Sigmoid colon (tissue), 7 donors: ENCODE data around the gene PEX6. TPM values are rescaled to one million over a fixed set of nuclear protein-coding genes. Genes with fewer than 3 reads are reported as not detected.

Source experiments
- DNase-seq: peaks from one replicate; pipeline ENCODE4 v3.0.0-alpha.2; 2019
- H3K27ac ChIP-seq, 4 donors: fragments of 200-600 bp; sonication (generic); one replicate each; pipeline ENCODE4 v1.5.1; 2016 to 2019; ENCODE audit warnings: mild to moderate bottlenecking in 1 of 4
- H3K27me3 ChIP-seq, 3 donors: fragments of 200-600 bp; sonication (generic); one replicate each; pipeline ENCODE4 v1.5.1; 2019; ENCODE audit warnings: mild to moderate bottlenecking in 1 of 3
- H3K36me3 ChIP-seq, 4 donors: fragments of 200-600 bp; sonication (generic); one replicate each; pipeline ENCODE4 v1.5.1; 2016 to 2019
- H3K4me1 ChIP-seq, 4 donors: fragments of 200-600 bp; sonication (generic); one replicate each; pipeline ENCODE4 v1.5.1; 2017 to 2019
- H3K4me3 ChIP-seq, 4 donors: fragments of 200-600 bp; sonication (generic); one replicate each; pipeline ENCODE4 v1.5.1; 2017 to 2019; ENCODE audit warnings: mild to moderate bottlenecking in 2 of 4, moderate library complexity in 1 of 4
- H3K9me3 ChIP-seq, 4 donors: fragments of 200-600 bp in 3 of 4; sonication (generic) in 3 of 4; one replicate each; pipeline versions ENCODE4 v1.5.1 to v1.6.1; 2013 to 2019
- EP300 ChIP-seq, 4 donors: sonication (generic); formaldehyde crosslinking; IDR thresholded peaks; one replicate each; pipeline ENCODE4 v1.6.1; 2017; ENCODE audit warnings: antibody characterized with exemption in 4 of 4
- POLR2A ChIP-seq, 2 donors: fragments of 450-650 bp; IDR thresholded peaks; one replicate each; pipeline ENCODE4 v1.6.1; 2016; ENCODE audit warnings: antibody characterized with exemption in 2 of 2, mild to moderate bottlenecking in 2 of 2, moderate library complexity in 2 of 2
- POLR2AphosphoS5 ChIP-seq, 4 donors: sonication (generic); formaldehyde crosslinking; IDR thresholded peaks; one replicate each; pipeline ENCODE4 v1.6.1; 2017; ENCODE audit warnings: antibody characterized with exemption in 4 of 4
- WGBS, 2 donors: extraction: QIAGEN DNeasy Blood & Tissue Kit; methylation state at CpG; one replicate each; pipeline ENCODE4 v1.1.7; 2013; 5-methylcytosine and 5-hydroxymethylcytosine counted together
- intact Hi-C: fragments of 100-400 bp; cut with DNase I; formaldehyde crosslinking; loops from one replicate; pipeline ENCODE4 v1.15.1; 2023
- polyA plus RNA-seq, 3 donors: library from polyadenylated mRNA; stranded (reverse); fragments of 200-250 nt; gene quantifications; one replicate each; pipeline ENCODE4 v1.2.3, GENCODE V29; 2013
- total RNA-seq, 4 donors: library from RNA; depleted of rRNA; stranded (reverse); fragments of >200 nt; gene quantifications; one replicate each; pipeline ENCODE4 v1.1.0, GENCODE V29; 2016
- TF ChIP-seq, protein P1 (sequence below), 4 experiments: fragments of 450-650 bp in 3 of 4; fragments of 200-600 bp in 1 of 4; IDR thresholded peaks; one replicate each; pipeline ENCODE4 v1.5.1; 2016 to 2019; ENCODE audit warnings: antibody characterized with exemption in 4 of 4, mild to moderate bottlenecking in 3 of 4, moderate library complexity in 2 of 4
- donor health status: healthy with polysubstance abuse.
- donor health status: Bipolar disorder and iron deficiency.
- donor health status: healthy.

The PEX6 gene
- total and polyA plus RNA-seq, 7 donors, result 10.2 to 21.5 (median 18.2) TPM

DNA sequence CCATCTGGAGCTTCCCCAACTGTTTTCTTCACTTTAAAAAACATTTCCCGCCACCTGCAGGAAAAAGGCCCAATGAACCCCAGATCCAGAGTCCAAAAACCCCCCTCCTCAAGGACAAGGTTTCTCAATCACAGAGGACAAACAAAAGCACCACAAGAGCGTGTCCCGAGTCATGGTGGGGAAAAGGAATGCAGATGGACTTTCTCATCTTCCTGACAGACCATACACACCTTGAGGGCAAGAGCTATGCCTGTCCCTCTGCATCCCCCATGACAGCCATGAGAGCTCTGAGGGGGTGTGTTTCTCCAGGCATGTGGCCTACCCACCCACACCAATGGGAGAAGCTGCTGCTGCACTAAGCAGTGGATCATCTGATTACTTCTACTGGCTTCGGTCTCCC, 9.0 kb downstream of the PEX6 start:
- Histone ChIP-seq H3K36me3 (peaks cover 14 to 46% (median 19%) of the 10 kb centered on the region in 4 donors), H3K27ac (no peak overlapping the region), H3K27me3 (no peaks in the 10 kb centered on the region), H3K4me1 (peaks cover 0 to 8% (median 4%) of the 10 kb centered on the region in 4 donors), H3K9me3 (no peaks in the 10 kb centered on the region), H3K4me3 (no peak overlapping the region)
- WGBS, 2 donors, result 95 to 97% methylated on average over 4 of the region's 4 CpGs
- DNase-seq, result no peak
- intact Hi-C loops, result no loop called here
- TF ChIP-seq POLR2A (IDR thresholded peaks at IDR 0.05) (no peak), POLR2AphosphoS5 (IDR thresholded peaks at IDR 0.05) (no peak), EP300 (IDR thresholded peaks at IDR 0.05) (no peak)
- TF ChIP-seq, protein P1, sequence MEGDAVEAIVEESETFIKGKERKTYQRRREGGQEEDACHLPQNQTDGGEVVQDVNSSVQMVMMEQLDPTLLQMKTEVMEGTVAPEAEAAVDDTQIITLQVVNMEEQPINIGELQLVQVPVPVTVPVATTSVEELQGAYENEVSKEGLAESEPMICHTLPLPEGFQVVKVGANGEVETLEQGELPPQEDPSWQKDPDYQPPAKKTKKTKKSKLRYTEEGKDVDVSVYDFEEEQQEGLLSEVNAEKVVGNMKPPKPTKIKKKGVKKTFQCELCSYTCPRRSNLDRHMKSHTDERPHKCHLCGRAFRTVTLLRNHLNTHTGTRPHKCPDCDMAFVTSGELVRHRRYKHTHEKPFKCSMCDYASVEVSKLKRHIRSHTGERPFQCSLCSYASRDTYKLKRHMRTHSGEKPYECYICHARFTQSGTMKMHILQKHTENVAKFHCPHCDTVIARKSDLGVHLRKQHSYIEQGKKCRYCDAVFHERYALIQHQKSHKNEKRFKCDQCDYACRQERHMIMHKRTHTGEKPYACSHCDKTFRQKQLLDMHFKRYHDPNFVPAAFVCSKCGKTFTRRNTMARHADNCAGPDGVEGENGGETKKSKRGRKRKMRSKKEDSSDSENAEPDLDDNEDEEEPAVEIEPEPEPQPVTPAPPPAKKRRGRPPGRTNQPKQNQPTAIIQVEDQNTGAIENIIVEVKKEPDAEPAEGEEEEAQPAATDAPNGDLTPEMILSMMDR (IDR thresholded peaks at IDR 0.05), result no peak

DNA sequence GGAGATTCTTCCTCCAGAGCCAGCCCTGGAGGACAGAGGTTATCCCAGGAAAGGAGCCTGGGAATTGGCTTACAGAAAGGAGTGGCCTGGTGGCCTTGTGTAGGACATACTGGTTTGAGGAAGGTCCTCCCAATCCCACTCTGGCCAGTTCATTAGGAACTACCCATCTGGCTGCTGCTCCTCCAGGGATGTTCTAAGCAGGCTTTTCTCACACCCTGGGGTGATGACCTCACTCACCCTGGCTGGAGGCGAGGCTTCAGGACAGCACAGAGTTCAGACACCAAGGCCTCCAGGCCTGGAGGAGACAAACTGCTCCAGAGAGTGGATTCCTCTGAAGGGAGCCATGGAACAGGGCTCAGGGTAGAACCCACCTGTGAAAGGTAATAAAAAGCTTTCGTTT, 9.6 kb downstream of the PEX6 start:
- H3K27me3 ChIP-seq, result no peaks in the 10 kb centered on the region
- H3K4me1 ChIP-seq, result peaks cover 0 to 8% (median 4%) of the 10 kb centered on the region in 4 donors
- H3K36me3 ChIP-seq, result peaks cover 18 to 48% (median 22%) of the 10 kb centered on the region in 4 donors
- TF ChIP-seq POLR2AphosphoS5 (IDR thresholded peaks at IDR 0.05) (no peak), POLR2A (IDR thresholded peaks at IDR 0.05) (no peak), EP300 (IDR thresholded peaks at IDR 0.05) (no peak)
- TF ChIP-seq, protein P1 (IDR thresholded peaks at IDR 0.05), result no peak
- H3K4me3 ChIP-seq, result no peak overlapping the region
- WGBS, 2 donors, result 92 to 96% methylated on average over 2 of the region's 2 CpGs
- H3K9me3 ChIP-seq, result no peaks in the 10 kb centered on the region
- no peak overlapping the region for H3K27ac ChIP-seq
- intact Hi-C loops, result no loop called here
- DNase-seq, result no peak

DNA sequence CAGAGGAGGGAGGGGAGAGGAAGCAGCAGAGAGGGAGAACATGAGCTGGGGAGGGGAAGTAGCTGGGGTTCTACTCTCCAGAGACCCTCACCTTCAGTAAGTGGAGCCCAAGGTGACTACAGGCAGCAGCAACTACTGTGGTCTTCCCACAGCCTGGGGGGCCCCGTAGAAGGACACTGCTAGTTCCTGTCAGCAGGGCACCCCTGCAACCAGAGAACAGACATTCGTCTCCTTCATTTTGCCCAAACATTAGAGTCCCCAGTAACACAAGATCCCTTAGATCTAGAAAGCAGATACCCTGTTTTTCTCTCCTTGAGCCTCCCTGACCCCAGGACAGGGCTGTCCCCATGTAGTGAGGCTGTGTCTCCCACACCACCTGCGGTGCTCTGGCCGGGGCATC, 10.2 kb downstream of the PEX6 start:
- peaks cover 18 to 54% (median 25%) of the 10 kb centered on the region in 4 donors for H3K36me3 ChIP-seq

DNA sequence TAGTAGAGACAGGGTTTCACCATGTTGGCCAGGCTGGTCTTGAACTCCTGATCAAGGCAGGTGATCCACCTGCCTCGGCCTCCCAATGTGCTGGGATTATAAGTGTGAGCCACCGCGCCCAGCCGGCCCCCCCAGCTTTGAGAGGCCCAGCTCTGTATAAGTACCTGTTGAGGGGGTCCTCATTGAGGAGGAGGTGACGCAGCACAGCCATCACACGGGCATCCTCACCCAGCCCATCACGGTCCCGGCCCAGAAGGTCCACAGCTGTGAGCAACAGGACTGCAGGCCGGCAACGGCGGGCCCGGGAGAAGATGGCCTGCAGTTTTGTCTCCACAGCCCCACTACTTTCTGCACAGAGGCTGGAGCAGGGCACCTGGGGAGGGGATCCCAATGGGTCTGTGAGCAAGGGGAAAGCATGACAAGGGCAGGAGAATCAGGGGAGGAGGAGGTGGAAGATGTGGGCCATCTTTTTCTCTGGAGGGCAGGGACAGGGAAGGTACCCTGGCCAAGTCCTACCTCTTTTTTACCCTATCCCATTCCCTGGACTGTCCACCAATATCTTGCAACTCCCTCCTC, 10.8 kb downstream of the PEX6 start:
- H3K27me3 ChIP-seq, result no peaks in the 10 kb centered on the region
- H3K9me3 ChIP-seq, result no peaks in the 10 kb centered on the region
- WGBS, 2 donors, result 97% methylated on average over 12 of the region's 12 CpGs
- TF ChIP-seq EP300 (IDR thresholded peaks at IDR 0.05) (no peak), POLR2A (IDR thresholded peaks at IDR 0.05) (no peak), POLR2AphosphoS5 (IDR thresholded peaks at IDR 0.05) (no peak)
- TF ChIP-seq, protein P1 (IDR thresholded peaks at IDR 0.05), result no peak
- intact Hi-C loops, result no loop called here
- peaks cover 18 to 60% (median 25%) of the 10 kb centered on the region in 4 donors for H3K36me3 ChIP-seq
- H3K4me3 ChIP-seq, result no peak overlapping the region
- peaks cover 0 to 8% (median 4%) of the 10 kb centered on the region in 4 donors for H3K4me1 ChIP-seq
- no peak for DNase-seq
- H3K27ac ChIP-seq, result no peak overlapping the region

More for the DNA sequence above, 10.2 kb downstream of the PEX6 start:
- no peak overlapping the region for H3K27ac ChIP-seq
- H3K27me3 ChIP-seq, result no peaks in the 10 kb centered on the region
- intact Hi-C loops, result no loop called here
- no peak overlapping the region for H3K4me3 ChIP-seq
- no peak for DNase-seq
- H3K9me3 ChIP-seq, result no peaks in the 10 kb centered on the region
- TF ChIP-seq EP300 (IDR thresholded peaks at IDR 0.05), result no peak
- 81 to 86% methylated on average over 4 of the region's 4 CpGs for WGBS, 2 donors
- H3K4me1 ChIP-seq, result peaks cover 0 to 8% (median 4%) of the 10 kb centered on the region in 4 donors

DNA sequence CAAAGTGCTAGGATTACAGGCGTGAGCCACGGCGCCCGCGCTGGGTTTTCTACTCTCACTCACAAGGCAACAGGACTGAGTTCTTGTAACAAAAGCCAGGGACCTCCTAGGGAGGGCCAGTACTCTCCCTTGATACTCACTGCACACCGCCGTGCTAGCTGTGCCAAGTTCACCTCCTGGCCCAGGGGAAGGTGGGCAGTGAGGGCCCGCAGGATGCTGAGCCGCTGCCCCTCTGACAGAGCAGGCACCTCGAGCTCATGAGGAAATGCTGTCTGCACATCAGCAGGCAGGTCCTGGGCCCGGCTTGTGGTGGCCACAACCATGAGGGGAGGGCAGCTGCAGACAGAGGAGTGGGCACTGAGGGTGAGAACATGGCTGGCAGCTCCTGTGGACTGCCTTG, 11.8 kb downstream of the PEX6 start:
- no peaks in the 10 kb centered on the region for H3K9me3 ChIP-seq
- 96% methylated on average over 11 of the region's 11 CpGs for WGBS, 2 donors
- intact Hi-C loops, result no loop called here
- peaks cover 18 to 65% (median 25%) of the 10 kb centered on the region in 4 donors for H3K36me3 ChIP-seq
- H3K4me1 ChIP-seq, result peaks cover 0 to 8% (median 4%) of the 10 kb centered on the region in 4 donors
- no peak overlapping the region for H3K27ac ChIP-seq
- no peak for DNase-seq
- H3K27me3 ChIP-seq, result no peaks in the 10 kb centered on the region
- no peak overlapping the region for H3K4me3 ChIP-seq
- TF ChIP-seq POLR2A (IDR thresholded peaks at IDR 0.05) (no peak), EP300 (IDR thresholded peaks at IDR 0.05) (no peak)
- TF ChIP-seq, protein P1 (IDR thresholded peaks at IDR 0.05), result no peak
